ENCODE results near the gene SCN10A.

SCN10A gene

GRCh38 chr3:38816026-38816425 lies at the start of gene SCN10A:
TSS of gene SCN10A (minus strand) at chr3:38816217. CDS start at chr3:38794010, 22,207 bp downstream.
- DNase-seq = no peak

GRCh38 chr3:38853011-38853410 lies 37.0 kb upstream of the SCN10A start:
- no peak for DNase-seq

GRCh38 chr3:38843898-38844297 lies 27.9 kb upstream of the SCN10A start:
- no peak for DNase-seq

GRCh38 chr3:38842266-38842965 lies 26.4 kb upstream of the SCN10A start:
- DNase-seq = no peak

- DNase-seq = no peak
Measured at GRCh38 chr3:38840987-38841386, 25.0 kb upstream of the SCN10A start.

- DNase-seq = no peak
Measured at GRCh38 chr3:38837358-38837757, 21.3 kb upstream of the SCN10A start.

- no peak for DNase-seq
Measured at GRCh38 chr3:38836561-38836960, 20.5 kb upstream of the SCN10A start.

- DNase-seq = no peak
Measured at GRCh38 chr3:38835939-38836338, 19.9 kb upstream of the SCN10A start.

- no peak for DNase-seq
Measured at GRCh38 chr3:38834717-38835116, 18.7 kb upstream of the SCN10A start.

GRCh38 chr3:38834110-38834509 lies 18.1 kb upstream of the SCN10A start:
- peak; percentile 15 to 28 for DNase-seq

- no peak for DNase-seq
Measured at GRCh38 chr3:38829404-38829803, 13.4 kb upstream of the SCN10A start.

GRCh38 chr3:38828681-38829080 lies 12.7 kb upstream of the SCN10A start:
- DNase-seq = no peak

- no peak for DNase-seq
Measured at GRCh38 chr3:38827791-38828190, 11.8 kb upstream of the SCN10A start.

- no peak for DNase-seq
Measured at GRCh38 chr3:38826001-38826400, 10.0 kb upstream of the SCN10A start.

- no peak for DNase-seq
Measured at GRCh38 chr3:38824349-38824748, 8.3 kb upstream of the SCN10A start.

GRCh38 chr3:38823722-38824121 lies 7.7 kb upstream of the SCN10A start:
- DNase-seq = no peak

GRCh38 chr3:38823186-38823585 lies 7.2 kb upstream of the SCN10A start:
- no peak for DNase-seq

- DNase-seq = no peak
Measured at GRCh38 chr3:38811822-38812221, 4.2 kb downstream of the SCN10A start.

- peak; percentile 27 to 34 for DNase-seq
Measured at GRCh38 chr3:38805765-38806386, 10.1 kb downstream of the SCN10A start.

- no peak for DNase-seq
Measured at GRCh38 chr3:38805004-38805403, 11.0 kb downstream of the SCN10A start.

GRCh38 chr3:38800511-38800910 lies 15.5 kb downstream of the SCN10A start:
- DNase-seq = no peak

GRCh38 chr3:38793721-38794120 lies 22.3 kb downstream of the SCN10A start:
- no peak for DNase-seq

- DNase-seq = no peak
Measured at GRCh38 chr3:38792983-38793382, 23.0 kb downstream of the SCN10A start.

GRCh38 chr3:38782148-38782547 lies 33.9 kb downstream of the SCN10A start:
- DNase-seq = no peak

- no peak for DNase-seq
Measured at GRCh38 chr3:38773528-38773927, 42.5 kb downstream of the SCN10A start.
